ENCODE measurements around the gene STARD6.
"Not testable (repeated sequence)": the region's sequence is repeated elsewhere in the genome, so short reads cannot be mapped to it uniquely, and the experiment has no call there.

Gene STARD6

GRCh38 chr18:54335638-54336173 lies 22.0 kb downstream of the STARD6 start:
- DNase-seq: no peak

GRCh38 chr18:54330768-54331548 lies 26.7 kb downstream of the STARD6 start:
- DNase-seq: no peak

GRCh38 chr18:54329787-54330186 lies 27.9 kb downstream of the STARD6 start:
- no peak for DNase-seq

- DNase-seq: no peak
Observed at GRCh38 chr18:54327818-54328217, 29.8 kb downstream of the STARD6 start.

- DNase-seq: no peak
Observed at GRCh38 chr18:54323970-54324369, 33.7 kb downstream of the STARD6 start.

GRCh38 chr18:54323561-54323960 lies 34.1 kb downstream of the STARD6 start:
- no peak for DNase-seq

- DNase-seq: no peak
Observed at GRCh38 chr18:54316071-54316820, 41.4 kb downstream of the STARD6 start.

- DNase-seq: not testable (repeated sequence)
Observed at GRCh38 chr18:54309564-54309963, 48.1 kb downstream of the STARD6 start.

GRCh38 chr18:54303408-54303807 lies 54.2 kb downstream of the STARD6 start:
- no peak for DNase-seq

- DNase-seq: not testable (repeated sequence)
Observed at GRCh38 chr18:54298991-54299390, 58.7 kb downstream of the STARD6 start.

- no peak for DNase-seq
Observed at GRCh38 chr18:54296062-54296461, 61.6 kb downstream of the STARD6 start.

GRCh38 chr18:54294274-54294673 lies 63.4 kb downstream of the STARD6 start:
- no peak for DNase-seq

- DNase-seq: peak in 3 of 4 experiments; percentile 13 to 34 (median 27)
Observed at GRCh38 chr18:54284981-54285785, 72.5 kb downstream of the STARD6 start.

- DNase-seq: no peak
Observed at GRCh38 chr18:54284535-54284934, 73.1 kb downstream of the STARD6 start.

- no peak for DNase-seq
Observed at GRCh38 chr18:54280220-54280569, 77.5 kb downstream of the STARD6 start.

- DNase-seq: no peak
Observed at GRCh38 chr18:54279477-54280219, 78.0 kb downstream of the STARD6 start.

GRCh38 chr18:54278615-54279014 lies 79.0 kb downstream of the STARD6 start:
- no peak for DNase-seq

- no peak for DNase-seq
Observed at GRCh38 chr18:54277899-54278298, 79.8 kb downstream of the STARD6 start.

Data from activated CD4-positive, CD25-positive, alpha-beta regulatory T cell (primary cell).